ENCODE measurements around the gene TSC2.

Gene TSC2

GRCh38 chr16:2015947-2016208 is 31.9 kb upstream of the TSC2 start:
- Histone ChIP-seq H4K20me1 (ENCODE audit: insufficient read depth) (no peaks in the 10 kb centered on the region), H3K4me3 (IDR thresholded peaks at IDR 0.05; ENCODE audit: insufficient read depth, low read depth, low read length) (no peak overlapping the region), H3K4me1 (ENCODE audit: low read depth, poor library complexity, severe bottlenecking) (no peaks in the 10 kb centered on the region), H3K79me2 (ENCODE audit: insufficient read depth, low read depth) (no peaks in the 10 kb centered on the region), H3K36me3 (ENCODE audit: insufficient read depth) (no peaks in the 10 kb centered on the region), H3K4me2 (no peak overlapping the region), H2AFZ (ENCODE audit: low read depth) (no peak overlapping the region), H3K27ac (no peak overlapping the region), H3K9ac (no peak overlapping the region), H3K27me3 (ENCODE audit: insufficient read depth, low read depth) (peaks cover 1% of the 10 kb centered on the region; the same call in 1 of the 2 replicates)
- no peak for TF ChIP-seq CTCF (conservative IDR thresholded peaks at IDR 0.05; ENCODE audit: low read depth, low read length)

- H3K9ac ChIP-seq: no peak overlapping the region
- no peaks in the 10 kb centered on the region for H3K4me1 ChIP-seq (ENCODE audit: low read depth, poor library complexity, severe bottlenecking)
- no peak overlapping the region for H3K4me3 ChIP-seq (IDR thresholded peaks at IDR 0.05; ENCODE audit: insufficient read depth, low read depth, low read length)
- H3K36me3 ChIP-seq (ENCODE audit: insufficient read depth): no peaks in the 10 kb centered on the region
- no peak overlapping the region for H3K27ac ChIP-seq
- no peak overlapping the region for H3K4me2 ChIP-seq
- peaks cover 7% of the 10 kb centered on the region; the same call in 1 of the 2 replicates for H3K27me3 ChIP-seq (ENCODE audit: insufficient read depth, low read depth)
- H2AFZ ChIP-seq (ENCODE audit: low read depth): no peak overlapping the region
- H3K79me2 ChIP-seq (ENCODE audit: insufficient read depth, low read depth): no peaks in the 10 kb centered on the region
- peak; percentile 51 for TF ChIP-seq CTCF (conservative IDR thresholded peaks at IDR 0.05; ENCODE audit: low read depth, low read length)
- no peaks in the 10 kb centered on the region for H4K20me1 ChIP-seq (ENCODE audit: insufficient read depth)
Measured at GRCh38 chr16:2016407-2016922, 31.3 kb upstream of the TSC2 start.

- no peak for TF ChIP-seq CTCF (conservative IDR thresholded peaks at IDR 0.05; ENCODE audit: low read depth, low read length)
- H3K36me3 ChIP-seq (ENCODE audit: insufficient read depth): no peaks in the 10 kb centered on the region
- no peak within 1 kb of the TSS for H3K4me3 ChIP-seq (IDR thresholded peaks at IDR 0.05; ENCODE audit: insufficient read depth, low read depth, low read length)
- no peak within 1 kb of the TSS for H3K9ac ChIP-seq
- peaks cover 10% of the 10 kb centered on the region for H3K4me1 ChIP-seq (ENCODE audit: low read depth, poor library complexity, severe bottlenecking)
- H3K4me2 ChIP-seq: no peak within 1 kb of the TSS
- H3K79me2 ChIP-seq (ENCODE audit: insufficient read depth, low read depth): no peaks in the 10 kb centered on the region
- H2AFZ ChIP-seq (ENCODE audit: low read depth): no peak within 1 kb of the TSS
- H3K27me3 ChIP-seq (ENCODE audit: insufficient read depth, low read depth): peaks cover 12% of the 10 kb centered on the region; the same call in 1 of the 2 replicates
- H4K20me1 ChIP-seq (ENCODE audit: insufficient read depth): no peaks in the 10 kb centered on the region
- H3K27ac ChIP-seq: no peak within 1 kb of the TSS
Measured at GRCh38 chr16:2019518-2019920, 28.3 kb upstream of the TSC2 start, which contains the start of gene NPW. Gene NPW, plus strand, starts transcription at chr16:2019785.

DNA sequence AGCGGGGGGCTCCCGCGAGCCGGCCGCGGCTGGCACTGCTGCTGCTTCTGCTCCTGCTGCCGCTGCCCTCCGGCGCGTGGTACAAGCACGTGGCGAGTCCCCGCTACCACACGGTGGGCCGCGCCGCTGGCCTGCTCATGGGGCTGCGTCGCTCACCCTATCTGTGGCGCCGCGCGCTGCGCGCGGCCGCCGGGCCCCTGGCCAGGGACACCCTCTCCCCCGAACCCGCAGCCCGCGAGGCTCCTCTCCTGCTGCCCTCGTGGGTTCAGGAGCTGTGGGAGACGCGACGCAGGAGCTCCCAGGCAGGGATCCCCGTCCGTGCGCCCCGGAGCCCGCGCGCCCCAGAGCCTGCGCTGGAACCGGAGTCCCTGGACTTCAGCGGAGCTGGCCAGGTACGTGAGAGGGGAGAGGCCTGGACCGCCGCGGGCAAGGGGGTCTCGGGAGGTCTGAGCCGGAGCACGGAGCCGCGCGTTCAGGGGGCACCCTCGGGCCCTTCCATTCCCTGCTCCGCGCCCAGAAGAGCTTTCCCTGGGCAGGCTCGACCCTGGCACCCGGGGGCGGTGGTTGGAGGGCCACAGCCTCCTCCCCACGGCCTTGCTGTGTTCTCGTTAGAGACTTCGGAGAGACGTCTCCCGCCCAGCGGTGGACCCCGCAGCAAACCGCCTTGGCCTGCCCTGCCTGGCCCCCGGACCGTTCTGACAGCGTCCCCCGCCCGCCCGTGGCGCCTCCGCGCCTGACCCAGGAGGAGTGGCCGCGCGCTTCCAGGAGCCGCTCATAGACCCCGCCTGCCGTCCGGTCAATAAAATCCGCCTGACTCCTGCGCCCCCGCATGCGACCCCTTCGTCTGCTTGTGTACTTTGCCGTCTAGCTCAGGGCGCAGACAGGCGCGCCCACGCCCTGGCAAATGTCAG is 27.6 kb upstream of the TSC2 start:
- Histone ChIP-seq H3K27ac (no peak overlapping the region), H4K20me1 (ENCODE audit: insufficient read depth) (no peaks in the 10 kb centered on the region), H3K36me3 (ENCODE audit: insufficient read depth) (no peaks in the 10 kb centered on the region), H3K4me1 (ENCODE audit: low read depth, poor library complexity, severe bottlenecking) (peaks cover 10% of the 10 kb centered on the region), H3K4me3 (IDR thresholded peaks at IDR 0.05; ENCODE audit: insufficient read depth, low read depth, low read length) (no peak overlapping the region), H3K9ac (no peak overlapping the region), H3K79me2 (ENCODE audit: insufficient read depth, low read depth) (no peaks in the 10 kb centered on the region), H3K4me2 (no peak overlapping the region), H2AFZ (ENCODE audit: low read depth) (no peak overlapping the region), H3K27me3 (ENCODE audit: insufficient read depth, low read depth) (peaks cover 12% of the 10 kb centered on the region; the same call in 1 of the 2 replicates)
- no peak for TF ChIP-seq CTCF (conservative IDR thresholded peaks at IDR 0.05; ENCODE audit: low read depth, low read length)

All from KMS-11 (cell line).